ES-I3 (cell line): ENCODE results near the gene C4orf50.

Experiments
- H3K36me3 ChIP-seq: 2 replicates; pipeline ENCODE4 v1.6.1; 2013; ENCODE audit warnings: mild to moderate bottlenecking, low read length, control low read depth, moderate library complexity; ENCODE audit not compliant: insufficient read depth
- H3K4me1 ChIP-seq: 2 replicates; pipeline ENCODE4 v1.6.1; 2013; ENCODE audit warnings: mild to moderate bottlenecking, control low read depth, low read length; ENCODE audit not compliant: insufficient read depth
- H3K9ac ChIP-seq: 2 replicates; pipeline ENCODE4 v1.6.1; 2013; ENCODE audit warnings: low read depth, mild to moderate bottlenecking, low read length, moderate library complexity
- H3K9me3 ChIP-seq: 2 replicates; pipeline ENCODE4 v1.6.1; 2013; ENCODE audit warnings: mild to moderate bottlenecking, low read length, moderate library complexity; ENCODE audit not compliant: control insufficient read depth, insufficient read depth

Gene C4orf50

DNA sequence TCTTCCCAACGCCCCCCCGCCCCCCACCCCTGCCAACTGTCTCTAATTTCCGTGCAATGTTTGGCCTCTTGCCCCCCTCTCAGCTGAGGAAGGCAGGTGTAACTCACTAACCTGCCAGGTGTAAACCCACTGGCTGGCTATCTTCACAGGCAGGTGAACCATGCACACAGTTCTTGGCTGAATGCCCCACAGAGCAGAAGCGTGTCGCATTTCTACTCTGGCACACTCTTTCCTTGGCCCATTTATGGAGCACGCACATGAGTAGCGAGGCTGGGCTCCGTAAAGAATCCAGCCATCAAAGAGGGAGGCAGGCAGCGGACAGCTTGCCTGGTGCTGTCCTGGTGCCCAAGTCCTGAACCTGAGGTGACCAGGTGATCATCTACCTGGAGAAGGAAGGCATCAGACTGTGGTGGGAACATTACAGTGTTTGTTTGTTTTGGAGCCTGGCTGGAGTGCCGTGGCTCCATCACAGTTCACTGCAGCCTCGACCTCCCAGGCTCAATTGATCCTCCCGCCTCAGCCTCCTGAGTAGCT, 86.1 kb downstream of the C4orf50 start:
- H3K9ac ChIP-seq: no peak overlapping the region
- peaks cover 3% of the 10 kb centered on the region; the same call in 1 of the 2 replicates for H3K4me1 ChIP-seq
- H3K36me3 ChIP-seq: no peaks in the 10 kb centered on the region
- H3K9me3 ChIP-seq: no peaks in the 10 kb centered on the region

DNA sequence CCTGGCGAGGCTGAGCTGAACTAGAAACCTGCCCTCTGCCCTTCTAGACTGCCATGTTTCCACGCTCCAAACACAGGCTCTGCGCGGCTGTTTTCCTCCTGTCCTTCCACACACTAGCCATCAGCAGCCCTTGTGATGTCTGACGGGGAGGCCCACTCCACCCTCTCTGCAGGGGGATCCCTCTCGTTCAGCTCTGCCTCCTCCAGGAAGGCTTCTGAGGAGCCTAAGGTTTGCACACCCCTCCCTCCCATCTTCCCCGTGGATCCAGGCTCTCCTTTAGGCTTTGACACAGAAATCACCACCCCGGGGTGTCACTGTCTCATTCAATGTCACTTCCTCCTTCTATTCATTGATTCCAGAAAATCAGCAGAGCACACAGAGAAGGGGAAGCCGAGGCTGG, 86.7 kb downstream of the C4orf50 start:
- no peak overlapping the region for H3K9ac ChIP-seq
- H3K9me3 ChIP-seq: no peaks in the 10 kb centered on the region
- no peaks in the 10 kb centered on the region for H3K36me3 ChIP-seq
- H3K4me1 ChIP-seq: peaks cover 3% of the 10 kb centered on the region; the same call in 1 of the 2 replicates

DNA sequence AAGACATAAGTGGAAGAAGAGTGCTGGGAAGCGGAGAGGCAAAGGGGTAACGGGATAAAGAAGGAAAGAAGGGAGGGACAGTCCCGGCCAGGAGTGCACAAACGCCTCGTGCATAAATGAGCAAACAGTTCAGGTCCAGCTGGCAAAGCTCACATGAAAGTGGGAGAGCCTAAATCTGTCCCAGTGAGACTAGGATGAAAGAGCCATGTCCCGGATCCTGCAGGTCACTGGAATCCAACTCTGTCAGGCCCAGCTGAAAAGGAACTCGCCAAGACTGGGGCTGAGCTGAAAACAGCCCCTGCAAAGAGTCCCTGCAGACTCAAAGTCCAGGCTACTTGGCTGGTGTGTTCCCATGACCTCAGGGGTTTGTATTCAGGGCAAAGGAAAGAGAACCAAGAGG, 87.4 kb downstream of the C4orf50 start:
- Histone ChIP-seq H3K9me3 (no peaks in the 10 kb centered on the region), H3K4me1 (peaks cover 3% of the 10 kb centered on the region; the same call in 1 of the 2 replicates), H3K9ac (no peak overlapping the region), H3K36me3 (no peaks in the 10 kb centered on the region)

DNA sequence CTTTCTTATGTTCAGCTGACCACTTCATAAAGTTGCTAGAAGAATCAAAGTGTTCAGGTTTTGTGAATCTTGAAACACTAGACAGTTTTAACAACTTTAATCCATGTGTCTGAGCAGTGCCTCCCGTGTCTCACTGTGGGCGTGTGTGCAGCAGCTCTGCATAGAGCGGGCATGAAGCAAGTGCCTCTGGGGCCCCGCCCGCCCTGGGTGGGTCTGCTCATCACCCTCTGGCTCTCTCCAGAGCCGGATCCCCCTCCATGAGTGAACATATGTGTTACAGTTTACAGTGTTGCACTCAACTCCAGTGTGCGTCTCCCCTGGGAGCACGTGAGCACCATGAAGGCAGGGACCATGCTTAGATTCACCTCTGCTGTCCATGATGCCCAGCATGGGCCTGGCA, 87.8 kb downstream of the C4orf50 start:
- H3K9ac ChIP-seq: no peak overlapping the region
- H3K4me1 ChIP-seq: peaks cover 3% of the 10 kb centered on the region; the same call in 1 of the 2 replicates
- no peaks in the 10 kb centered on the region for H3K9me3 ChIP-seq
- no peaks in the 10 kb centered on the region for H3K36me3 ChIP-seq

DNA sequence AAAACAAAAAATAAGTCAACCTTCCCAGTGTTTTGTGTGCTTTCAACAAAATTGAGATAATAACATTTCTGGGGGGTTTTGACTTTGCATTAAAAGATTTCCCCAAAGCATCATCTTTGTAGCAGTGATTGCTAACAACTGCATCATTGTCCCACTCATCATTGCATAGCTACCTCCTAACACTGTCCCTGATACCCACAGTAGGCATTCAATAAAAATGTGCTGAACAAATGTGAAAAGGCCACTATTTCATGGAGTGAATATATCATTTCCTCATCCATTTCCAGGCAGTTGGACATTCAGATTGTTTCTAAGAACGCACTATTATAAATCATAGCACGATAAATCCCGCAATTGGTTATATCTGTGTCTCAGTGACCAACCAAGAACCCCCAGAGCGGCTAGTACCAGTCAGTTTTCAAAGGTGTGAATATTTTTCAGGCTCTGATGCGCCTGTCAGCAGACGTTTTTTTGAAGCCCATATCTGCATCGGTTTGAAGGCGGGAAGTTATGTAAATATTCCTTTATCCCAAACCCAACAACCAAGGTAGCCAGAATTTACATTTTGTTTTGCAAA, 89.3 kb downstream of the C4orf50 start:
- H3K36me3 ChIP-seq: no peaks in the 10 kb centered on the region
- no peak overlapping the region for H3K9ac ChIP-seq
- H3K4me1 ChIP-seq: peaks cover 3% of the 10 kb centered on the region; the same call in 1 of the 2 replicates
- no peaks in the 10 kb centered on the region for H3K9me3 ChIP-seq

DNA sequence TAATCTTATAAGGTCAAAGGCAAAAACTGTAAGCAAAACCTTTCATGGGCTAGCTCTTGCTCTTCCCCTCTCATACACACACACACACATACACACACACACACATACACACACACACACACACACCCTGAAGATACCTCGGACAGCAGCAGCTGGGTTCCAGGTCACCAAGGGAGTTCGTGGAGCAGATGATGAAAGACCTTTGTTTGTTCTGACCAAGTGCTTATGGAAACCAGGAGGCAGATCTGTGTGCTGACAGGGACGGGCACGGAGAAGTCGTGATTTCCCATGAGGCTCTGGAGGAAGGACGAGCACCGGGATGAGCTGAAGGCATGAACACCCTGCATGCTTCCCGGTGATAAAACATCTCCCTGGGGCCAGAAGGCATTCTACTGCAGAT, 90.0 kb downstream of the C4orf50 start:
- H3K4me1 ChIP-seq: peaks cover 3% of the 10 kb centered on the region; the same call in 1 of the 2 replicates
- H3K36me3 ChIP-seq: no peaks in the 10 kb centered on the region

DNA sequence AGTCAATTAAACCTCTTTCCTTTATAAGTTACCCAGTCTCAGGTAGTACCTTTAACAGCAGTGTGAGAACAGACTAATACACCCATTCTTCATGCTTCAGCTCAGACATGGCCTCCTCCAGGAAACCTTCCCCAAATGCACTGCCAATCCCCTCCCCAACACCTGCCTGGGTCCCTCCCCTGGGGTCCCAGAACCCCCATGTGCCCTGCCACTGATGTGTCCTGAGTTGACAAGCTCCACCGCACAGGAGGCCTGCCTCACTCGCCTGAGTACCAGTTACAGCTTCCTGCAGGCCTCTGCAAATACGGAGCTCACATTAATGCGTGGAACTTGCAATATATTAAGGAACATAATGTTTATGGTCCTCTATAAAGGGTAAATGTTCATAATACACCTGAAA, 90.5 kb downstream of the C4orf50 start:
- Histone ChIP-seq H3K4me1 (peaks cover 3% of the 10 kb centered on the region; the same call in 1 of the 2 replicates), H3K9me3 (no peaks in the 10 kb centered on the region), H3K36me3 (no peaks in the 10 kb centered on the region), H3K9ac (no peak overlapping the region)

More for the DNA sequence above, 90.0 kb downstream of the C4orf50 start:
- no peaks in the 10 kb centered on the region for H3K9me3 ChIP-seq
- no peak overlapping the region for H3K9ac ChIP-seq

DNA sequence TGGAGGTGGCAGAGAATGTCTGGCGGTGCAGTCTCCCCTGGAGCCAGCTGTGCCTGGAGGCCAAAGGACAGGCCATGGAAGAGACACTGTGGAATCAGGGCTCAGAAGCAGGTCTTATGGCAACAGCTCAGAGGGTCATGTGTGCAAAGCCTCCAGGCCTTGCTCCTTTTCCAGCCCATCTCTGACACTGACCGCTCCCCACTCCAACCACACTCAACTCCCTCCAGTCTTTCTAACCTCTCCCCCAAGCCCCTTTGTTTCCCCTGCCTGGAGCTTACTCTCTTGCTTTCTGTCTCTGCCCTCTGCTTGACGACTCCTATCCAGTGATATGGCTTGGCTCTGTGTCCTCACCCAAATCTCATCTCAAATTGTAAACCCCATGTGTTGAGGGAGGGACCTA, 91.1 kb downstream of the C4orf50 start:
- Histone ChIP-seq H3K9ac (no peak overlapping the region), H3K4me1 (peaks cover 3% of the 10 kb centered on the region; the same call in 1 of the 2 replicates), H3K9me3 (no peaks in the 10 kb centered on the region), H3K36me3 (no peaks in the 10 kb centered on the region)

DNA sequence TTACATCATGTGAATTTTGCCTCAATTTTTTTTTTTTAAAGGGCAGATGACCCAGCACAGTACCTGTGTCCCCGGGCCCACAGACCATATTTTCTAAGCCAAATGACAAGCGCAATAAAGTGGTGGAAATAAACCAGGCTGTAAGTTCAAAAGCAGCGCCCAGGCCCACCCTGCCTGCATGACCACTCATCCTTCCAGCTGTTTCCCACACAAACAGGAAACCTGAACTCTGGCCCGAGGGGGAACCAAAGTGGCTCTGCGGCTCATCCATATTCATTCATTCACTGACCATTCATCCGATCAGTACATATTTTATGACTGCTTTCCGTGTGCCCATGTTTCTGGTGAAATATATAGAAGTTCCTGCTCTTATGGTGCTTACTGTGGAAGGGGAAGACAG, 91.6 kb downstream of the C4orf50 start:
- peaks cover 3% of the 10 kb centered on the region for H3K4me1 ChIP-seq
- H3K9me3 ChIP-seq: no peaks in the 10 kb centered on the region
- H3K9ac ChIP-seq: no peak overlapping the region
- no peaks in the 10 kb centered on the region for H3K36me3 ChIP-seq

DNA sequence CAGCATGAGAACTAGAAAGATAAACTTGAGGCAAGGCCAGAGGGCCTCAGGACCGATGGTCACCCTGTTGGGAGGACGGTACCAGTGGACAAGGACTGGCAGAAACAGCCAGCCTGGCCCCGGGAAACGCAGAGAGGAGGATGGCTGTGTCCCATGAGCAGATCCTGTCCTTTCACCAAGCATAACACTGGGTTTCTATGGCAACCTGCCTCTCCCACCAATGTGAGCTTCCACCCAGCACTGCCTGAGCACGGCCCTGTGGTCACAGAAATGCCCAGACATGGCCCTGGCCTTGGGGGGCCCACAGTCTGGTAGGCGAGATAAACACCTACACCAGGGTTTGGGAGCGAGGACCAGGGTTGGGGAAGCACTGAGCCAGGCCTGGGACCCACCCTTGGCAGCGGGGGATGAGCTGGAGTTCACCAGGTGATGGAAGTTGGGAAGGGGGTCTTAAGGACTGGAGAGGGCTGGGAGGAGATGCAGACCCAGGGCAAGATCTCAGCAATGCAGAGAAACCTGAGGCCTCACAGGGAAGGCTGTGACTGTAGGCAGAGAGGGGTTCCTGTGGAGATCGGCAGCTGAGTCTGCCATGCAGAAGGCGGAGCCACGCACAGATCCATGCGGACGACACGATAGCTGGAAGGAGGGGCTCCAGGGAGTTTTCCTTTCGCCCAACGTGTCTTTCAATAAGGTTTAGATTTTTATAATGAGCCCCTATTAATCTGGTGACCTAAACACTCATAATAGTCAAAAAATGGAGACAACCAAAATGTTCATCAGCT, 92.6 kb downstream of the C4orf50 start:
- Histone ChIP-seq H3K4me1 (peaks cover 7% of the 10 kb centered on the region), H3K9me3 (no peaks in the 10 kb centered on the region), H3K36me3 (no peaks in the 10 kb centered on the region), H3K9ac (no peak overlapping the region)

DNA sequence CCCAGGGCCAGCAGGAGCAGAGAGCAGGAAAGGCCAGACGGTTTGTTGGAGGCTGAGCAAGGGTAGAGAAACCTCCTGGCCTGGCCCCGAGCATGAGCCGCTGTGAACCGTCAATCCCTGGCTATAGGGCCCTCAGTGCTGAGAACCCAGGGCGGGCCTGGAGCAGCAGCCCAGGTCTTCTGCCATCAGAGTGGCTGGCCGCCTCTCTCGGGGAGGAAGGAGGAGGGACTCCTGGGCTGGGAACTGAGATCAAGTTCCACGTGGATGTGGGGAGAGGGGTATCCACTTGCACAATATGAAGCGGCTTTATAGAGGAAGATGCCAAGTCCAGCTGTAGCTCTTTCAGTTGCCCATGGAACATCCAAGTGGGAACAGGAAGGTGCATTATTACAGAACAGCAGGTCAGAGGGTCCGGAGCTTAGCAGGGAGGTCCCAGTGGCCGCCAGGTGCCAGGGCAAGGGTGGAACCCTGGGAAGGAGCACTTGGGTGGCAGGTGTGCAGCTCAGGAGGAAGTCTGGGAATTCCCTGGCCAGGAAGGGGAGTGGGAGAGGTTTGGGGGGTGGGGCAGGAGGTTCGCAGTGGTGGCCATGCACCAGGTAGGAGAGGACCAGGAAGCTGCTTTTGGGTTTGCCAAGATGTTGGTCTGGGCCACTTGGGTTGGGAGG, 93.6 kb downstream of the C4orf50 start:
- Histone ChIP-seq H3K36me3 (no peaks in the 10 kb centered on the region), H3K9me3 (no peaks in the 10 kb centered on the region), H3K4me1 (peaks cover 4% of the 10 kb centered on the region; the same call in 1 of the 2 replicates), H3K9ac (no peak overlapping the region)

DNA sequence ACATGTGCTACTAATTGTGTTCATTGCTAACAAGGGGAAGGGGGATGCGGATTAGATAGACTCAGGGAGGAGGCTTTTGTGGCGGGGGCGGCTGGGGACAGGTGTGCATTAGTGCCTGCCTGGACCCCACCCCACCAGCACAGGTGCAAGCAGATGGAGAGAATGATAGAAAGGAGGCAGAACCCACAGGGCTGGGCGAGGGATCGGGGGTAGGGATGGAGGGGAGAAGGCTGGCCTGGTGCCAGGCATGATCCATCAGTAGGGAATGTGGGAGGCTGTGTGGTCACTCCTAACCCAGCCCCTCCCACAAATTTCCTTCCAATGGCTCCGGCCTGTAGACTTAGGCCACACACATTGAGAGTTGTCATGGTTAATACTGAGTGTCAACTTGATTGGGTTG, 94.9 kb downstream of the C4orf50 start:
- peaks cover 9% of the 10 kb centered on the region; the same call in 1 of the 2 replicates for H3K4me1 ChIP-seq
- no peaks in the 10 kb centered on the region for H3K9me3 ChIP-seq
- no peaks in the 10 kb centered on the region for H3K36me3 ChIP-seq
- H3K9ac ChIP-seq: no peak overlapping the region

DNA sequence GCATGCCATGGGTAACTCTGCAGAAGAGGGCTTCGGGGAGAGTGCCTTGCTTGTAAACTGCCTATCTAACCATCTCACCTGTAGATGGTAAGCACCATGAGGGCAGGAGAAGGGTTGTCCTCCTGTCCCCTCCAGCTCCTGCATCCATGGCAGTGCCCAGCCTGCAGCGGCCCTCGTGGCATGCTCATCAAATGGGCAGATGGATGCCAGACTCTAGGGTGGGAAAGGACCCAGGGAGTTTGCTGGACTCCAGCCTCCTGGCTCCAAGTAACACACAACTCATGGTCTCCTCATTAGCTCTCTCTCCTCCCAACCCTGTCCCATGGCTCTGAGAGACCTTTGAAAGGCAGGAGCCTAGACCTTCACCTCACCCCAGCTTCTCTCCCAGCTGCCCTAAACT, 95.7 kb downstream of the C4orf50 start:
- no peak overlapping the region for H3K9ac ChIP-seq
- no peaks in the 10 kb centered on the region for H3K36me3 ChIP-seq
- H3K9me3 ChIP-seq: no peaks in the 10 kb centered on the region
- peaks cover 10% of the 10 kb centered on the region; the same call in 1 of the 2 replicates for H3K4me1 ChIP-seq

DNA sequence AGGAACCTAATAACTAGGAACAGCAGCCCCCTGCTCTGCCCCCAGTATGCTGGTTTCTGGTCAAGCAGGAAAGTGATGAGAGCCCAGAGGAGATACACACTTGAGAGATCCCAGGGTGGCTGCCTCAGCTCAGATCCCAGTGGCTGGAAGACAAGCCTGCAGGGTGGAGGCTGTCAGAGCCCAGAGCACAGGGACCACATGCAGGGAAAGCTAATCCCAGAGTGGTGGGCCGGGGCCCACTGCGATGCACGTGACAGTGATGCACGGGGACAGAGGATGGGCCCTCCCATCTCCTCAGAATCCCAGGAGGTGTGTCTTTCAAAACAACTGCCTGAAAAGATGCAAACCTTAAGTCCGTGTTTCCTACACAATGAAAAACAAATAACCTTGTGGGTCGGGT, 96.2 kb downstream of the C4orf50 start:
- Histone ChIP-seq H3K9me3 (no peaks in the 10 kb centered on the region), H3K9ac (no peak overlapping the region), H3K4me1 (peaks cover 10% of the 10 kb centered on the region; the same call in 1 of the 2 replicates), H3K36me3 (no peaks in the 10 kb centered on the region)
